Measurements from ENCODE around the gene TARS2.

TARS2 gene

DNA sequence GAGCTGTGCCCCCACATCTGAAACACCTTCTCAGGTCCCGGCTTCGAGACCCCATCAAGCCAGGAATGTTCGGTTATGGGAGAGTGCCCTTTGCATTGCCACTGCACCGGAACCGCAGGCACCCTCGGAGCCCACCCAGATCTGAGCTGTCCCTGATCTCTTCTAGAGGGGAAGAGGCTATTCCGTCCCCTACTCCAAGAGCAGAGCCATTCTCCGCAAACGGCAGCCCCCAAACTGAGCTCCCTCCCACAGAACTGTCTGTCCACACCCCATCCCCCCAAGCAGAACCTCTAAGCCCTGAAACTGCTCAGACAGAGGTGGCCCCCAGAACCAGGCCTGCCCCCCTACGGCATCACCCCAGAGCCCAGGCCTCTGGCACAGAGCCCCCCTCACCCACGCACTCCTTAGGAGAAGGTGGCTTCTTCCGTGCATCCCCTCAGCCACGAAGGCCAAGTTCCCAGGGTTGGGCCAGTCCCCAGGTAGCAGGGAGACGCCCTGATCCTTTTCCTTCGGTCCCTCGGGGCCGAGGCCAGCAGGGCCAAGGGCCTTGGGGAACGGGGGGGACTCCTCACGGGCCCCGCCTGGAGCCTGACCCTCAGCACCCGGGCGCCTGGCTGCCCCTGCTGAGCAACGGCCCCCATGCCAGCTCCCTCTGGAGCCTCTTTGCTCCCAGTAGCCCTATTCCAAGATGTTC is 66.3 kb downstream of the TARS2 start:
- Histone ChIP-seq H3K27ac (no peak overlapping the region), H3K9me3 (ENCODE audit: low read depth, low read length) (no peaks in the 10 kb centered on the region), H3K36me3 (ENCODE audit: insufficient read depth, low read length) (no peaks in the 10 kb centered on the region), H3K9ac (ENCODE audit: insufficient read length) (no peak overlapping the region), H3K4me3 (no peak overlapping the region)
- TF ChIP-seq FOXP2 (optimal IDR thresholded peaks at IDR 0.05; ENCODE audit: control extremely low read depth, extremely low read length, insufficient read depth) (no peak), EZH2 (IDR thresholded peaks at IDR 0.05) (no peak), POLR2AphosphoS5 (IDR thresholded peaks at IDR 0.05; ENCODE audit: borderline replicate concordance, low read depth, low read length) (no peak)
- no peak for DNase-seq (ENCODE audit: low read depth, low spot score)

- H3K27ac ChIP-seq = no peak overlapping the region
- no peaks in the 10 kb centered on the region for H3K36me3 ChIP-seq (ENCODE audit: insufficient read depth, low read length)
- DNase-seq (ENCODE audit: low read depth, low spot score) = no peak
- TF ChIP-seq POLR2AphosphoS5 (IDR thresholded peaks at IDR 0.05; ENCODE audit: borderline replicate concordance, low read depth, low read length) (no peak), FOXP2 (optimal IDR thresholded peaks at IDR 0.05; ENCODE audit: control extremely low read depth, extremely low read length, insufficient read depth) (no peak), EZH2 (IDR thresholded peaks at IDR 0.05) (no peak)
- H3K9ac ChIP-seq (ENCODE audit: insufficient read length) = no peak overlapping the region
- no peaks in the 10 kb centered on the region for H3K9me3 ChIP-seq (ENCODE audit: low read depth, low read length)
- no peak overlapping the region for H3K4me3 ChIP-seq
Observed at GRCh38 chr1:150554086-150554452, 66.8 kb downstream of the TARS2 start.

- no peak overlapping the region for H3K27ac ChIP-seq
- no peak overlapping the region for H3K4me3 ChIP-seq
- no peak overlapping the region for H3K9ac ChIP-seq (ENCODE audit: insufficient read length)
- H3K36me3 ChIP-seq (ENCODE audit: insufficient read depth, low read length) = no peaks in the 10 kb centered on the region
- TF ChIP-seq EZH2 (IDR thresholded peaks at IDR 0.05) (no peak), POLR2AphosphoS5 (IDR thresholded peaks at IDR 0.05; ENCODE audit: borderline replicate concordance, low read depth, low read length) (no peak), FOXP2 (optimal IDR thresholded peaks at IDR 0.05; ENCODE audit: control extremely low read depth, extremely low read length, insufficient read depth) (no peak)
- H3K9me3 ChIP-seq (ENCODE audit: low read depth, low read length) = no peaks in the 10 kb centered on the region
- no peak for DNase-seq (ENCODE audit: low read depth, low spot score)
Observed at GRCh38 chr1:150555198-150555970, 68.2 kb downstream of the TARS2 start.

DNA sequence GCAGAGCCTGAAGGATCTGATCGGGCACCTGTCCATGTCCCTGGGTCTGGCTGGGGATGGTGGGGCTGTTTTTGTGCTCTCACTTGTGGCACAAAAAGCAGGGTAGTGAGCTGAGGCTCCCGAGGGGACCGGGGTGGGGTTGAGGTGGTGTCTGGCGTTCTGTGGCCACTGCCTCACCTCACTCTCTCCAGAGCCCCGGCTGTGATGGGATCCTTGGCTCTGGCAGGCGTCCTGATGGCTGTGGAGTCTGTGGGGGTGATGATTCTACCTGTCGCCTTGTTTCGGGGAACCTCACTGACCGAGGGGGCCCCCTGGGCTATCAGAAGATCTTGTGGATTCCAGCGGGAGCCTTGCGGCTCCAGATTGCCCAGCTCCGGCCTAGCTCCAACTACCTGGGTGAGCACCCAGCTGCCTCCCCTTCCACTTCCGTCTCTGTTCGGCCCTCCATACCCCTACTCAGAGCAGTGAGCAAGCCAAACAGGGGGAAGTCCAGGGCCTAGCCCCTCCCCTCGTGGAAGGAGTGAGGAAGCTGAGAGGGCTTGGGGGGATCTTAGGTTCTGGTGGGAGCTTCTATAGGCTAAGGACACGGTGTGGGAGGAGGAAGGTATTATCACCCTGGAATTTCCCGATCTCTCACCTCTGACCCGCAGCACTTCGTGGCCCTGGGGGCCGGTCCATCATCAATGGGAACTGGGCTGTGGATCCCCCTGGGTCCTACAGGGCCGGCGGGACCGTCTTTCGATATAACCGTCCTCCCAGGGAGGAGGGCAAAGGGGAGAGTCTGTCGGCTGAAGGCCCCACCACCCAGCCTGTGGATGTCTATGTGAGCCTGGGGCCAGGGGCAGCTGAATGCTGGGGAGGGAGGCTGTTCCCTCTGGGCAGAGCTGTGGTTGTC is 69.0 kb downstream of the TARS2 start:
- TF ChIP-seq FOXP2 (optimal IDR thresholded peaks at IDR 0.05; ENCODE audit: control extremely low read depth, extremely low read length, insufficient read depth) (no peak), EZH2 (IDR thresholded peaks at IDR 0.05) (no peak), POLR2AphosphoS5 (IDR thresholded peaks at IDR 0.05; ENCODE audit: borderline replicate concordance, low read depth, low read length) (no peak)
- Histone ChIP-seq H3K9ac (ENCODE audit: insufficient read length) (no peak overlapping the region), H3K9me3 (ENCODE audit: low read depth, low read length) (no peaks in the 10 kb centered on the region), H3K27ac (no peak overlapping the region), H3K36me3 (ENCODE audit: insufficient read depth, low read length) (no peaks in the 10 kb centered on the region), H3K4me3 (no peak overlapping the region)
- no peak for DNase-seq (ENCODE audit: low read depth, low spot score)

DNA sequence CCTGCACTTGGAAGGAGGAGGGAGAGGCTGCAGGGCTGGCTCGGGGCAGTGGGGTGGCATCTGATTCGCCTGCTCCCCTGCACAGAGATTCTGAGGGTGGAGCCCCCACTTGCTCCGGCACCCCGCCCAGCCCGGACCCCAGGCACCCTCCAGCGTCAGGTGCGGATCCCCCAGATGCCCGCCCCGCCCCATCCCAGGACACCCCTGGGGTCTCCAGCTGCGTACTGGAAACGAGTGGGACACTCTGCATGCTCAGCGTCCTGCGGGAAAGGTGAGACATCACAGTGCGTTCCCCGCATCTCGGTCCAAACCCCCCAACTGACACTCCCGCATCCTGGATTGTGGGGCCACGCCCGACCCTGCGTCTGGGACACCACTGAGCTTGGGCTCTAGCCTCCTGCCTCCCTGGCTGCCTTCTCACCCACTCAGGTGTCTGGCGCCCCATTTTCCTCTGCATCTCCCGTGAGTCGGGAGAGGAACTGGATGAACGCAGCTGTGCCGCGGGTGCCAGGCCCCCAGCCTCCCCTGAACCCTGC is 69.9 kb downstream of the TARS2 start:
- Histone ChIP-seq H3K27ac (no peak overlapping the region), H3K9me3 (ENCODE audit: low read depth, low read length) (no peaks in the 10 kb centered on the region), H3K36me3 (ENCODE audit: insufficient read depth, low read length) (no peaks in the 10 kb centered on the region), H3K9ac (ENCODE audit: insufficient read length) (no peak overlapping the region), H3K4me3 (no peak overlapping the region)
- TF ChIP-seq POLR2AphosphoS5 (IDR thresholded peaks at IDR 0.05; ENCODE audit: borderline replicate concordance, low read depth, low read length) (no peak), EZH2 (IDR thresholded peaks at IDR 0.05) (no peak), FOXP2 (optimal IDR thresholded peaks at IDR 0.05; ENCODE audit: control extremely low read depth, extremely low read length, insufficient read depth) (no peak)
- no peak for DNase-seq (ENCODE audit: low read depth, low spot score)

Data from SK-N-MC (cell line).